HepG2 (cell line): ENCODE data around the gene TPM3. TPM values are rescaled to one million over a fixed set of nuclear protein-coding genes. Genes with fewer than 3 reads are reported as not detected.

Experiments
- ARID4A ChIP-seq: sonication (generic); formaldehyde crosslinking; IDR thresholded peaks from 2 replicates; pipeline ENCODE4 v1.5.0; 2020; ENCODE audit warnings: mild to moderate bottlenecking, missing genetic modification reagents, borderline replicate concordance
- ATF7-NPFF ChIP-seq: sonication (generic); formaldehyde crosslinking; IDR thresholded peaks from 2 replicates; pipeline ENCODE4 v1.8.1; 2023; ENCODE audit warnings: mild to moderate bottlenecking, low read depth, missing genetic modification reagents, moderate library complexity
- BCLAF1 ChIP-seq: fragments of 450-650 bp; IDR thresholded peaks from 2 replicates; pipeline ENCODE4 v1.6.1; 2017; ENCODE audit warnings: mild to moderate bottlenecking
- HES4 ChIP-seq: sonication (generic); formaldehyde crosslinking; IDR thresholded peaks from 2 replicates; pipeline ENCODE4 v1.9.0; 2021; ENCODE audit warnings: mild to moderate bottlenecking, missing genetic modification reagents, borderline replicate concordance
- KLF11 ChIP-seq: IDR thresholded peaks from 2 replicates; pipeline ENCODE4 v1.6.1; 2016; ENCODE audit warnings: missing compliant biosample characterization
- NBN ChIP-seq: fragments of 450-650 bp; conservative IDR thresholded peaks from 2 replicates; pipeline ENCODE4 v1.6.1; 2017
- NFKBIZ ChIP-seq: IDR thresholded peaks from 2 replicates; pipeline ENCODE4 v1.6.1; 2018; ENCODE audit warnings: missing genetic modification reagents, missing compliant biosample characterization
- NPAS2 ChIP-seq: sonication (generic); formaldehyde crosslinking; IDR thresholded peaks from 2 replicates; pipeline ENCODE4 v1.8.0; 2022; ENCODE audit warnings: mild to moderate bottlenecking, missing genetic modification reagents, borderline replicate concordance
- POGZ ChIP-seq: sonication (generic); formaldehyde crosslinking; IDR thresholded peaks from 2 replicates; pipeline ENCODE4 v1.4.0; 2020; ENCODE audit warnings: mild to moderate bottlenecking, missing genetic modification reagents
- SMAD9 ChIP-seq: sonication (generic); formaldehyde crosslinking; IDR thresholded peaks from 2 replicates; pipeline ENCODE4 v1.5.1; 2020; ENCODE audit warnings: mild to moderate bottlenecking, missing genetic modification reagents
- SNRNP70 ChIP-seq: fragments of 200-400 bp; formaldehyde crosslinking; IDR thresholded peaks from 2 replicates; pipeline ENCODE4 v1.6.1; 2017; ENCODE audit warnings: mild to moderate bottlenecking, low read depth, low read length, moderate library complexity
- SRSF9 ChIP-seq: fragments of 200-400 bp; formaldehyde crosslinking; IDR thresholded peaks from 2 replicates; pipeline ENCODE4 v1.6.1; 2018; ENCODE audit warnings: borderline replicate concordance, mild to moderate bottlenecking, low read depth, low read length; ENCODE audit not compliant: insufficient read depth, poor library complexity, severe bottlenecking
- TMF1 ChIP-seq: sonication (generic); formaldehyde crosslinking; IDR thresholded peaks from 2 replicates; pipeline ENCODE4 v1.8.1; 2022; ENCODE audit warnings: low read depth, missing genetic modification reagents
- UBTF ChIP-seq: sonication (generic); formaldehyde crosslinking; IDR thresholded peaks from 2 replicates; pipeline ENCODE4 v1.4.0; 2020; ENCODE audit warnings: mild to moderate bottlenecking, missing genetic modification reagents
- ZNF275 ChIP-seq: sonication (generic); formaldehyde crosslinking; IDR thresholded peaks from 2 replicates; pipeline ENCODE4 v1.8.0; 2022; ENCODE audit warnings: missing genetic modification reagents, mild to moderate bottlenecking, inconsistent platforms, borderline replicate concordance
- ZNF784 ChIP-seq: sonication (generic); formaldehyde crosslinking; IDR thresholded peaks from 2 replicates; pipeline ENCODE4 v1.5.1; 2020; ENCODE audit warnings: missing genetic modification reagents, mild to moderate bottlenecking, borderline replicate concordance
- polyA plus RNA-seq, 8 experiments: library from polyadenylated mRNA; depleted of rRNA in 3 of 8; stranded (reverse) in 7 of 8; unstranded in 1 of 8; fragments of >200 nt; fragmentation: Illumina TruSeq in 4 of 8; extraction: Trizol in 4 of 8; gene quantifications; 2 replicates each; pipeline versions ENCODE4 v1.2.1 to v1.2.3, GENCODE V29; 2011 to 2016; ENCODE audit warnings: low read depth in 4 of 8, missing spikeins in 1 of 8, mixed read lengths in 1 of 8; ENCODE audit not compliant: insufficient read depth in 1 of 8
- total RNA-seq, 5 experiments: library from RNA; depleted of rRNA; stranded (reverse); fragments of >200 nt; fragmentation: Illumina TruSeq; extraction: Trizol; gene quantifications; 2 replicates each; pipeline ENCODE4 v1.2.3, GENCODE V29; 2016; ENCODE audit warnings: low read depth in 1 of 5

Gene TPM3
- total and polyA plus RNA-seq, 2 of the 13 experiments (the other 11 are each of a cell fraction or from before 2014, with no cell fraction given): 160 to 307 TPM

- TF ChIP-seq NFKBIZ (CRISPR knock-in tag): peak; percentile 75; the same call in 1 of the 2 replicates
- TF ChIP-seq NPAS2 (CRISPR knock-in tag): no peak
- TF ChIP-seq ZNF275 (CRISPR knock-in tag): peak; percentile 37; the same call in 1 of the 2 replicates
- peak; percentile 53; the same call in 1 of the 2 replicates for TF ChIP-seq TMF1 (CRISPR knock-in tag)
- TF ChIP-seq NBN: no peak
- peak; percentile 47 for TF ChIP-seq UBTF
- no peak for TF ChIP-seq BCLAF1
- TF ChIP-seq ARID4A: peak; percentile 93
- peak; percentile 91 for TF ChIP-seq HES4
- no peak for TF ChIP-seq ZNF784 (CRISPR knock-in tag)
- TF ChIP-seq SRSF9: no peak
- peak; percentile 82 for TF ChIP-seq POGZ (CRISPR knock-in tag)
- peak; percentile 58 for TF ChIP-seq ATF7-NPFF (CRISPR knock-in tag)
- TF ChIP-seq SNRNP70: no peak
- 0 out of 2 replicates have a peak, but pooled peaks have one; percentile 77 for TF ChIP-seq KLF11 (CRISPR knock-in tag)
- 0 out of 2 replicates have a peak, but pooled peaks have one; percentile 76 for TF ChIP-seq SMAD9 (CRISPR knock-in tag)
Observed at GRCh38 chr1:154220071-154220969, 28.4 kb upstream of the TPM3 start, which contains the start of gene UBAP2L (continued).
